Gastroesophageal sphincter (tissue), 4 donors: ENCODE measurements around the gene TACSTD2. TPM values are rescaled to one million over a fixed set of nuclear protein-coding genes. Genes with fewer than 3 reads are reported as not detected.
"Not testable (repeated sequence)": the region's sequence is repeated elsewhere in the genome, so short reads cannot be mapped to it uniquely, and the experiment has no call there.

Experiments
- ATAC-seq: fragments of 150-250 bp; one replicate; pipeline ENCODE4 v1.9.1; 2016; ENCODE audit warnings: mild to moderate bottlenecking, moderate library complexity
- H3K27ac ChIP-seq, 4 donors: fragments of 200-600 bp; sonication (generic) in 3 of 4; 1 replicate in 3 of 4; 2 replicates in 1 of 4; pipeline ENCODE4 v1.5.1; 2016 to 2019
- H3K27me3 ChIP-seq: fragments of 200-600 bp; sonication (generic); one replicate; pipeline ENCODE4 v1.5.1; 2019
- H3K36me3 ChIP-seq, 2 donors: fragments of 200-600 bp; sonication (generic); one replicate each; pipeline ENCODE4 v1.5.1; 2019; ENCODE audit warnings: control low read depth in 1 of 2
- H3K4me1 ChIP-seq, 3 donors: fragments of 200-600 bp; sonication (generic); 1 replicate in 2 of 3; 2 replicates in 1 of 3; pipeline ENCODE4 v1.5.1; 2016 to 2019; ENCODE audit warnings: control low read depth in 2 of 3
- H3K4me3 ChIP-seq, 2 donors: fragments of 200-600 bp; sonication (generic); one replicate each; pipeline ENCODE4 v1.5.1; 2019; ENCODE audit warnings: mild to moderate bottlenecking in 1 of 2, moderate library complexity in 1 of 2
- H3K9me3 ChIP-seq, 3 donors: fragments of 200-600 bp; sonication (generic); one replicate each; pipeline ENCODE4 v1.5.1; 2017 to 2019; ENCODE audit warnings: control low read depth in 2 of 3
- EP300 ChIP-seq: sonication (generic); formaldehyde crosslinking; IDR thresholded peaks from one replicate; pipeline ENCODE4 v1.6.1; 2017; ENCODE audit warnings: antibody characterized with exemption, mild to moderate bottlenecking
- POLR2A ChIP-seq, 2 donors: fragments of 450-650 bp; IDR thresholded peaks; one replicate each; pipeline ENCODE4 v1.6.1; 2017; ENCODE audit warnings: antibody characterized with exemption in 2 of 2, mild to moderate bottlenecking in 2 of 2, moderate library complexity in 1 of 2
- POLR2AphosphoS5 ChIP-seq: sonication (generic); formaldehyde crosslinking; IDR thresholded peaks from one replicate; pipeline ENCODE4 v1.6.1; 2017; ENCODE audit warnings: antibody characterized with exemption
- WGBS, 2 donors: methylation state at CpG; one replicate each; pipeline ENCODE4 v1.1.5; 2018; ENCODE audit warnings: low coverage in 1 of 2; 5-methylcytosine and 5-hydroxymethylcytosine counted together
- total RNA-seq, 4 donors: library from RNA; depleted of rRNA; stranded (reverse); fragments of >200 nt; gene quantifications; one replicate each; pipeline ENCODE4 v1.1.0, GENCODE V29; 2016
- TF ChIP-seq, protein P1 (sequence below), 4 experiments: fragments of 200-600 bp in 2 of 4; fragments of 450-650 bp in 2 of 4; sonication (generic) in 1 of 4; IDR thresholded peaks; one replicate each; pipeline ENCODE4 v1.5.1; 2017 to 2019; ENCODE audit warnings: antibody characterized with exemption in 4 of 4, mild to moderate bottlenecking in 2 of 4, moderate library complexity in 2 of 4

Gene TACSTD2
- total RNA-seq, 4 donors from 2014 or later: 1.5 to 39.5 (median 4.5) TPM

DNA sequence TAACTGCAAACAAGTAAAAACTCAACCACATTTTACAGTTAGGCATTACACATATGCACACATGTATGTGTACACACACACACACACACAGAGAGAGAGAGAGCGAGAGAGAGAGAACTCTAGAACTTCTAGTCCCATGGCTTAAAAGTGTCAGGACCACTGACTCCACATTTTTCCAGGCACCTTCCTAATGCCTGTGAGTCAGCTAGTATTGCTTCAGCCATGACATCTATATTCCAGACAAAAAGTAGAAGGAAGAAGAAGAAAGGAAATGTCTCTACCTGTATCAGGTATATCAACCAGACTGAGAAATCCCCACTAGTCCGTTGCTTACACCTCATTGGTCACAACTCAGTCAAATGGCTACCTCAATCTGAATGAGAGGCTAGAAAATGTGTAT, 31.9 kb upstream of the TACSTD2 start:
- ATAC-seq: no peak
- Histone ChIP-seq H3K4me3 (no peak overlapping the region), H3K27me3 (no peaks in the 10 kb centered on the region), H3K4me1 (no peaks in the 10 kb centered on the region), H3K27ac (no peak overlapping the region), H3K36me3 (no peaks in the 10 kb centered on the region), H3K9me3 (peaks cover 0 to 26% (median 0%) of the 10 kb centered on the region in 3 donors)
- TF ChIP-seq, protein P1, sequence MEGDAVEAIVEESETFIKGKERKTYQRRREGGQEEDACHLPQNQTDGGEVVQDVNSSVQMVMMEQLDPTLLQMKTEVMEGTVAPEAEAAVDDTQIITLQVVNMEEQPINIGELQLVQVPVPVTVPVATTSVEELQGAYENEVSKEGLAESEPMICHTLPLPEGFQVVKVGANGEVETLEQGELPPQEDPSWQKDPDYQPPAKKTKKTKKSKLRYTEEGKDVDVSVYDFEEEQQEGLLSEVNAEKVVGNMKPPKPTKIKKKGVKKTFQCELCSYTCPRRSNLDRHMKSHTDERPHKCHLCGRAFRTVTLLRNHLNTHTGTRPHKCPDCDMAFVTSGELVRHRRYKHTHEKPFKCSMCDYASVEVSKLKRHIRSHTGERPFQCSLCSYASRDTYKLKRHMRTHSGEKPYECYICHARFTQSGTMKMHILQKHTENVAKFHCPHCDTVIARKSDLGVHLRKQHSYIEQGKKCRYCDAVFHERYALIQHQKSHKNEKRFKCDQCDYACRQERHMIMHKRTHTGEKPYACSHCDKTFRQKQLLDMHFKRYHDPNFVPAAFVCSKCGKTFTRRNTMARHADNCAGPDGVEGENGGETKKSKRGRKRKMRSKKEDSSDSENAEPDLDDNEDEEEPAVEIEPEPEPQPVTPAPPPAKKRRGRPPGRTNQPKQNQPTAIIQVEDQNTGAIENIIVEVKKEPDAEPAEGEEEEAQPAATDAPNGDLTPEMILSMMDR (IDR thresholded peaks at IDR 0.05): no peak
- TF ChIP-seq EP300 (no peak), POLR2A (IDR thresholded peaks at IDR 0.05) (no peak), POLR2AphosphoS5 (no peak)
- WGBS, 2 donors: 80 to 81% methylated on average over 1 to 2 of the region's 2 CpGs

DNA sequence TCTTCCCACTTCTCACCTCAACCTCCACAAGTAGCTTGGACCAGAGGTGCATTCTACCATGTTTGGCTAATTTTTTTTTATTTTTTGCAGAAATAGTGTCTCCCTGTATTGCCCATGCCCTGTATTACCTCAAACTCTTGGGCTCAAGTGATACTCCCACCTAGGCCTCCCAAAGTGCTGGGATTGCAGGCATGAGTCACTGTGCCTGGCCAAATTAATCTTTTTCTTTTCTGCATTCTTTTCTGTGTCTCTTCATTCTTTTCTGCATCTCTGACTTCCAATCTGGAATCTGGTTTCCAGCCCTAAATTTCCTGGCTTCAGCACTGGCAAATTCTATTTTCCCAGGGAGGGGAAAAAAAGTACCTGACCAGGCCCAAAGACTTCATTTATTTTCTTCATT, 31.2 kb upstream of the TACSTD2 start:
- H3K4me3 ChIP-seq: no peak overlapping the region
- H3K27me3 ChIP-seq: no peaks in the 10 kb centered on the region
- H3K4me1 ChIP-seq: no peaks in the 10 kb centered on the region
- H3K27ac ChIP-seq: no peak overlapping the region
- ATAC-seq: no peak
- H3K36me3 ChIP-seq: no peaks in the 10 kb centered on the region
- H3K9me3 ChIP-seq: peaks cover 0 to 28% (median 0%) of the 10 kb centered on the region in 3 donors
- TF ChIP-seq POLR2A (IDR thresholded peaks at IDR 0.05) (no peak), POLR2AphosphoS5 (no peak), EP300 (no peak)
- TF ChIP-seq, protein P1 (IDR thresholded peaks at IDR 0.05): no peak

DNA sequence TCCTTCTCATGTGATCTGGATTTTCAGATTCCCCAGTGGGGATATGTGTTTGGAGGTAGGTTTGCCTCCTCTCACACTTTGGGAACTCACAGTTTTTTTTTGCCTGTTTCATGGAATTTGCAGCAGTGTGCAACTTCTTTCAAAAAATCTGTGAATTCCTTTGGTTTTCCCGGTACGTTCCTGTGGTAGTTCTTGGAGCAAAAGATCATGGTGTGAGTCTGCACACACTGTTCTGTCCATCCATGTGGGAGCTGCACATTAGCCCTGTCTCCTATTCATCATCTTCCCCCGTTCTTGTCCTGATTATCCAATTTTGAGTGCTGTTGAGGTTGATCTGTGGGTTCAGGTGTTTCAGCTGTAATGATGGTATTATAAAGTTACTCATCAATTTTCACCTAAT, 30.3 kb upstream of the TACSTD2 start:
- Histone ChIP-seq H3K27ac (no peak overlapping the region), H3K27me3 (no peaks in the 10 kb centered on the region), H3K4me3 (no peak overlapping the region), H3K9me3 (peaks cover 0 to 26% (median 0%) of the 10 kb centered on the region in 3 donors), H3K4me1 (no peaks in the 10 kb centered on the region), H3K36me3 (no peaks in the 10 kb centered on the region)
- WGBS, 2 donors: 81 to 86% methylated on average over 3 of the region's 3 CpGs
- TF ChIP-seq, protein P1 (IDR thresholded peaks at IDR 0.05): no peak
- no peak for ATAC-seq

DNA sequence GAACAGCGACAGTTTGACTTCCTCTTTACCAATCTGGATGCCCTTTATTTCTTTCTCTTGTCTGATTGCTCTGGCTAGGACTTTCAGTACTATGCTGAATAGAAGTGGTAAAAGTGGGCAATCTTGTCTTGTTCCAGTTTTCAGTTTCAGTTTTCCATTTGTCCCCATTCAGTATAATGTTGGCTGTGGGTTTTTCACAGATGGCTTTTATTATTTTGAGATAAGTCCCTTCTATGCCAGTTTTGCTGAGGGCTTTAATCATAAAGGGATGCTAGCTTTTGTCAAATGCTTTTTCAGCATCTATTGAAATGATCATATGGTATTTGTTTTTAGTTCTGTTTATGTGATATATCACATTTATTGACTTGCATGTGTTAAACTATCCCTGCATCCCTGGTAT, 24.9 kb upstream of the TACSTD2 start:
- not testable (repeated sequence) for H3K36me3 ChIP-seq, H3K4me3 ChIP-seq, ATAC-seq, H3K4me1 ChIP-seq, H3K27me3 ChIP-seq, H3K27ac ChIP-seq
- H3K9me3 ChIP-seq: peaks cover 0 to 21% (median 0%) of the 10 kb centered on the region in 3 donors
- WGBS, 2 donors: 100% methylated on average over 1 of the region's 1 CpG

DNA sequence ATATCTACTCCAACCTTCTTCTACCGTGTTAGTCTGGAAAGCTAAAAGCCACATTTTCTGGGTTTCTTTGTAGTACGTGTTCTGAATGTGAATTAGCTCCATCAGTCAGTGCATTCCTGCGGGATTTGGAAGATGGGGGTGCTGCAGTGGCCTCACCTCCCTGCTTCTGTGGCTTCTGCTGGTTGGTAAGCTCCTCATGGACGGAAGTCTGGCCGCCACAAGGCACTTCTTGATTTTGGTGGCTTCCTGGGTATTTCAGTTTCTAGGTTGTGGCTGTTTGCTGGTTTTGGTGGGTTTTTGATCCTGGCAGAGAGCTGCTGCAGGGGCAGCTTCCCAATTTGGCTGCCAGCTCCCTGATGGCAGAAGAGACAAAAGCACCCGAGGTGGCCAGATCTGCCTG, 20.9 kb upstream of the TACSTD2 start:
- ATAC-seq: no peak
- Histone ChIP-seq H3K9me3 (no peaks in the 10 kb centered on the region), H3K27me3 (no peaks in the 10 kb centered on the region), H3K4me1 (peaks cover 0 to 3% (median 0%) of the 10 kb centered on the region in 3 donors), H3K4me3 (no peak overlapping the region), H3K27ac (no peak overlapping the region), H3K36me3 (no peaks in the 10 kb centered on the region)
- TF ChIP-seq, protein P1 (IDR thresholded peaks at IDR 0.05): no peak
- TF ChIP-seq POLR2AphosphoS5 (no peak), POLR2A (IDR thresholded peaks at IDR 0.05) (no peak), EP300 (no peak)
- 77 to 97% methylated on average over 4 to 5 of the region's 6 CpGs for WGBS, 2 donors

DNA sequence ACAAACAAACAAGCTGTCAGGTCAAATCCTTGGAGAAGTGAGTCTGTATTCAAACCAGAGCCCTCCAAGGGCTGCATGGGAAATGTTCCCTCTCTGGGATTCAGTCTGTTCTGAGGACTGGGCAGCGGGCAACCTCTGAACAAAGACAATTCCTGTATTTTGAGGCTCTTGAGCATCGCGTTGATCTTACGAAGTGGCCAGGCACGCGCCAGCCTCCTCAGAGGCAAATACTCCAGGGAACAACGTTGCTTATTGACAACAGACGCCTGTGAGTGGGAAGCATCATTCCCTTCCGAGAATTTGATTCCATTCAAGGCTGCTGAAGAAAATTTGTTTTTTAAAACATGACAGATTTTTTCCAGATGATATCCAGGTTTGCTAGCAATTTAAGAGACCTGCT, 20.0 kb upstream of the TACSTD2 start:
- Histone ChIP-seq H3K27me3 (no peaks in the 10 kb centered on the region), H3K27ac (peak overlapping the region in 1 of 4 donors; percentile 31), H3K9me3 (no peaks in the 10 kb centered on the region), H3K36me3 (no peaks in the 10 kb centered on the region), H3K4me1 (peaks cover 1 to 12% (median 4%) of the 10 kb centered on the region in 3 donors), H3K4me3 (no peak overlapping the region)
- WGBS, 2 donors: 49 to 76% methylated on average over 3 to 6 of the region's 9 CpGs
- no peak for ATAC-seq
- TF ChIP-seq EP300 (no peak), POLR2A (IDR thresholded peaks at IDR 0.05) (no peak), POLR2AphosphoS5 (no peak)
- TF ChIP-seq, protein P1 (IDR thresholded peaks at IDR 0.05): no peak
